Keratinocyte (primary cell): ENCODE measurements around the gene NADSYN1. TPM values are rescaled to one million over a fixed set of nuclear protein-coding genes. Genes with fewer than 3 reads are reported as not detected.

Source experiments
- DNase-seq: peaks from one replicate; pipeline ENCODE4 v3.0.0-alpha.2; 2011; ENCODE audit warnings: low read depth, missing footprints, low spot score
- FAIRE-seq: peaks from 2 replicates; lab custom pipeline; 2011; peaks lifted over from hg19 to GRCh38; lab: Jason Lieb, UNC
- H2AFZ ChIP-seq: 2 replicates; pipeline ENCODE4 v1.6.0; 2012; ENCODE audit warnings: low read length, control low read depth, inconsistent platforms; ENCODE audit not compliant: control insufficient read depth
- H3K27ac ChIP-seq: 2 replicates; pipeline ENCODE4 v1.5.1; 2011; ENCODE audit warnings: low read length; ENCODE audit not compliant: control insufficient read depth, insufficient read depth
- H3K27me3 ChIP-seq: 3 replicates; pipeline ENCODE4 v1.6.0; 2011; ENCODE audit warnings: low read length; ENCODE audit not compliant: control insufficient read depth, insufficient read depth; ENCODE audit errors: extremely low read depth
- H3K36me3 ChIP-seq, 2 experiments: 2 replicates in 1 of 2; 3 replicates in 1 of 2; pipeline ENCODE4 v1.5.1; 2011; ENCODE audit warnings: low read length in 2 of 2, mild to moderate bottlenecking in 1 of 2; ENCODE audit not compliant: control insufficient read depth in 2 of 2, insufficient read depth in 2 of 2; ENCODE audit errors: extremely low read depth in 1 of 2
- H3K4me1 ChIP-seq: 3 replicates; pipeline ENCODE4 v1.5.1; 2011; ENCODE audit warnings: low read length; ENCODE audit not compliant: control insufficient read depth, insufficient read depth; ENCODE audit errors: extremely low read depth
- H3K4me2 ChIP-seq: 3 replicates; pipeline ENCODE4 v1.6.0; 2011; ENCODE audit warnings: low read depth, low read length; ENCODE audit not compliant: control insufficient read depth, insufficient read depth; ENCODE audit errors: extremely low read depth
- H3K4me3 ChIP-seq, 3 experiments: fragments of 200-600 bp in 1 of 3; sonication (generic) in 1 of 3; 2 replicates in 2 of 3; 3 replicates in 1 of 3; pipeline ENCODE4 v1.5.1; 2011 to 2016; ENCODE audit warnings: low read length in 3 of 3, mild to moderate bottlenecking in 3 of 3, control low read depth in 2 of 3, inconsistent platforms in 1 of 3, low read depth in 1 of 3, mixed read lengths in 1 of 3, mixed run types in 1 of 3, moderate library complexity in 1 of 3; ENCODE audit not compliant: control insufficient read depth in 2 of 3, insufficient read depth in 2 of 3; ENCODE audit errors: extremely low read depth in 1 of 3
- H3K79me2 ChIP-seq: 2 replicates; pipeline ENCODE4 v1.6.0; 2012; ENCODE audit warnings: low read length; ENCODE audit not compliant: control insufficient read depth, insufficient read depth
- H3K9ac ChIP-seq: 3 replicates; pipeline ENCODE4 v1.6.0; 2011; ENCODE audit warnings: low read length; ENCODE audit not compliant: control insufficient read depth, insufficient read depth; ENCODE audit errors: extremely low read depth
- H3K9me1 ChIP-seq: 3 replicates; pipeline ENCODE4 v1.6.0; 2011; ENCODE audit warnings: low read length; ENCODE audit not compliant: control insufficient read depth, insufficient read depth; ENCODE audit errors: extremely low read depth
- H3K9me3 ChIP-seq: 2 replicates; pipeline ENCODE4 v1.5.1; 2012; ENCODE audit warnings: low read depth, low read length; ENCODE audit not compliant: control insufficient read depth
- H4K20me1 ChIP-seq: 3 replicates; pipeline ENCODE4 v1.6.0; 2011; ENCODE audit warnings: low read length; ENCODE audit not compliant: control insufficient read depth, insufficient read depth; ENCODE audit errors: extremely low read depth
- CTCF ChIP-seq, 3 experiments: IDR thresholded peaks in 1 of 3; conservative IDR thresholded peaks in 1 of 3; optimal IDR thresholded peaks in 1 of 3; 2 replicates in 2 of 3; 3 replicates in 1 of 3; pipeline versions ENCODE3 to v1.5.1; 2011; ENCODE audit warnings: low read length in 3 of 3, mild to moderate bottlenecking in 3 of 3, moderate library complexity in 2 of 3, control low read depth in 1 of 3, inconsistent platforms in 1 of 3; ENCODE audit not compliant: insufficient read depth in 2 of 3; ENCODE audit errors: extremely low read depth in 1 of 3
- EZH2 ChIP-seq: IDR thresholded peaks from one replicate; pipeline ENCODE4 v1.6.1; 2012; ENCODE audit warnings: inconsistent platforms, mild to moderate bottlenecking, low read length, moderate library complexity
- dilution Hi-C: fragments of 300-500 bp; cut with MboI; formaldehyde crosslinking; loops from one replicate; pipeline ENCODE4 v1.7.0; 2020; ENCODE audit warnings: low sequenced_read_pairs; ENCODE audit not compliant: extremely low pct_ligation_motif_present
- polyA plus RNA-seq, 5 experiments: library from polyadenylated mRNA; depleted of rRNA in 3 of 5; stranded (reverse) in 3 of 5; stranded (forward) in 1 of 5; unstranded in 1 of 5; fragments of >200 nt; gene quantifications; 1 replicate in 1 of 5; 2 replicates in 3 of 5; 3 replicates in 1 of 5; pipeline versions ENCODE4 v1.2.1 to v1.2.3, GENCODE V29; 2011 to 2012; ENCODE audit warnings: missing spikeins in 2 of 5, low read depth in 1 of 5, low replicate concordance in 1 of 5

Gene NADSYN1
- polyA plus RNA-seq, 1 donor (not counting 4 experiments of a cell fraction or from before 2014, with no cell fraction given): 51.5 TPM

- no peak overlapping the region for H3K27ac ChIP-seq
- no peak overlapping the region for H3K9ac ChIP-seq
- dilution Hi-C loops: no loop called here
- H3K36me3 ChIP-seq: peaks cover 20 to 35% of the 10 kb centered on the region in 2 experiments
- H3K9me1 ChIP-seq: peaks cover 2% of the 10 kb centered on the region
- H3K4me3 ChIP-seq: no peak overlapping the region
- H3K9me3 ChIP-seq: no peaks in the 10 kb centered on the region
- H3K27me3 ChIP-seq: no peaks in the 10 kb centered on the region
- no peak overlapping the region for H2AFZ ChIP-seq
- no peak for DNase-seq
- FAIRE-seq: no peak
- TF ChIP-seq CTCF (optimal IDR thresholded peaks at IDR 0.05 in 1 of 3, IDR thresholded peaks at IDR 0.05 in 1 of 3, conservative IDR thresholded peaks at IDR 0.05 in 1 of 3; ENCODE audit: extremely low read depth in 1 of 3, insufficient read depth in 2 of 3, low read length in 3 of 3): no peak
- no peak for TF ChIP-seq EZH2
- no peak overlapping the region for H3K4me2 ChIP-seq
- H3K79me2 ChIP-seq: no peaks in the 10 kb centered on the region
- H4K20me1 ChIP-seq: no peaks in the 10 kb centered on the region
- peaks cover 21% of the 10 kb centered on the region for H3K4me1 ChIP-seq
These were observed 37.2 kb downstream of the NADSYN1 start for GRCh38 chr11:71490044-71490730.

DNA sequence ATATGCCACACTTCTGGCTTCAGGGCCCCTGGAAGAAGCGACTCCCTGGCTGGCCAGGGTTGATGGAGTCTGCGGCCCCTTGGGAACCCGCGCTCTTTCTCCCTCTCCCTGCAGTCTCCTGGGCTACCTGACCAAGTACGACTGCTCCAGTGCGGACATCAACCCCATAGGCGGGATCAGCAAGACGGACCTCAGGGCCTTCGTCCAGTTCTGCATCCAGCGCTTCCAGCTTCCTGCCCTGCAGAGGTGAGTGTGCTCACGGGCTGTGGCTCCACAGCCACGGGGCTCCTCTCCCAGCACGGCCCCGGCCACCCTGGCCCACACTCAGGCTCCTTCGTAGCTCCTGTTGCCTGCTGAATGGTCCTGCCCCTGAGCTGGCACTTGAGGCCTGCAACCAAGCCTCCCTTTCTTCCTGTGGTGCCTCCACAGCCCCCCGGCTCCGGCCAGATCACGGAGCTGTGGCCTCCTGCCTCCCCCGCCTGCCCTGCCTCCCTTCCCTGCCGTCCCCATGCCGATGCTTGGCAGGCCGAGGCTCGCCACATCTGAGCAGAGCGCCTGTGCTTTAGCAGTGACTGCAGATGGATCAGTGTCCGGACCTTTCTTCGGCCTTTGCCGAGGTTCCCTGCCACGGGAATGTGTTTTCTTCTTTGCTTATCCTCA, 37.9 kb downstream of the NADSYN1 start:
- Histone ChIP-seq H3K27me3 (no peaks in the 10 kb centered on the region), H3K9me1 (peaks cover 2% of the 10 kb centered on the region), H3K9ac (no peak overlapping the region), H2AFZ (no peak overlapping the region), H3K4me1 (peaks cover 21% of the 10 kb centered on the region), H4K20me1 (no peaks in the 10 kb centered on the region), H3K4me2 (no peak overlapping the region), H3K79me2 (no peaks in the 10 kb centered on the region), H3K36me3 (peaks cover 17 to 34% of the 10 kb centered on the region in 2 experiments), H3K27ac (no peak overlapping the region), H3K9me3 (no peaks in the 10 kb centered on the region), H3K4me3 (no peak overlapping the region)
- dilution Hi-C loops: no loop called here
- FAIRE-seq: no peak
- no peak for DNase-seq
- TF ChIP-seq EZH2 (no peak), CTCF (optimal IDR thresholded peaks at IDR 0.05 in 1 of 3, IDR thresholded peaks at IDR 0.05 in 1 of 3, conservative IDR thresholded peaks at IDR 0.05 in 1 of 3; ENCODE audit: extremely low read depth in 1 of 3, insufficient read depth in 2 of 3, low read length in 3 of 3) (no peak)
